IPS-18a (cell line): ENCODE results near the gene GRID1.

ENCODE experiments used
- H3K27ac ChIP-seq: one replicate; pipeline ENCODE4 v1.5.1; 2013; ENCODE audit warnings: low read length
- H3K27me3 ChIP-seq: one replicate; pipeline ENCODE4 v1.6.1; 2013; ENCODE audit warnings: mild to moderate bottlenecking, low read length; ENCODE audit not compliant: control insufficient read depth, insufficient read depth
- H3K36me3 ChIP-seq: one replicate; pipeline ENCODE4 v1.6.1; 2013; ENCODE audit warnings: low read depth, low read length; ENCODE audit not compliant: control insufficient read depth
- H3K4me1 ChIP-seq: one replicate; pipeline ENCODE4 v1.6.1; 2013; ENCODE audit warnings: low read depth, low read length; ENCODE audit not compliant: control insufficient read depth
- H3K4me3 ChIP-seq: one replicate; pipeline ENCODE4 v1.5.1; 2013; ENCODE audit warnings: low read length
- H3K9ac ChIP-seq: one replicate; pipeline ENCODE4 v1.6.1; 2013; ENCODE audit warnings: mild to moderate bottlenecking, low read length, moderate library complexity
- H3K9me3 ChIP-seq: one replicate; pipeline ENCODE4 v1.6.1; 2013; ENCODE audit warnings: low read depth, low read length; ENCODE audit not compliant: control insufficient read depth

The GRID1 gene

DNA sequence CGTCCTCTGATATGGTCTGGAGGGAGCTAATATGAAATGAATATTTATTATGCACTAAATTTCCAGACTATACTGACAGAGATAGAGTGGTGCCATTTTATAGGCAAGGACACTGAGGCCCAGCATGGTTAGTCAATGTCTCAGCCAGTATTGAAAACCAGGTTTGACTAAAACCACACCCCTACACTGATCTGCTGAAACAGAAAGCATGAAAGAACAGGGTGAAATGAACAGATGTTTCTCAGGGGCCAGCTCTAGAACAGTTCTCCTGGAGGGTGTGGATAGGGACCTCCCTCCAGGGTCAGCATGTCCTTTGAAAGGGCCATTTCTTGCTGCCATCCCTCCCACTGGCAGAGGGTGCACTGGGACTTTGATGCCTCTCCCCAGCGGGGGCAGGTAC, 700.5 kb downstream of the GRID1 start:
- H3K4me3 ChIP-seq, result no peak overlapping the region
- H3K9ac ChIP-seq, result no peak overlapping the region
- no peaks in the 10 kb centered on the region for H3K36me3 ChIP-seq
- peaks cover 17% of the 10 kb centered on the region for H3K4me1 ChIP-seq
- no peaks in the 10 kb centered on the region for H3K27me3 ChIP-seq
- no peak overlapping the region for H3K27ac ChIP-seq
- no peaks in the 10 kb centered on the region for H3K9me3 ChIP-seq

- Histone ChIP-seq H3K9me3 (no peaks in the 10 kb centered on the region), H3K27me3 (no peaks in the 10 kb centered on the region), H3K27ac (no peak overlapping the region), H3K4me3 (no peak overlapping the region), H3K9ac (no peak overlapping the region), H3K4me1 (peaks cover 17% of the 10 kb centered on the region), H3K36me3 (no peaks in the 10 kb centered on the region)
These were observed 700.9 kb downstream of the GRID1 start for GRCh38 chr10:85665681-85666080.

DNA sequence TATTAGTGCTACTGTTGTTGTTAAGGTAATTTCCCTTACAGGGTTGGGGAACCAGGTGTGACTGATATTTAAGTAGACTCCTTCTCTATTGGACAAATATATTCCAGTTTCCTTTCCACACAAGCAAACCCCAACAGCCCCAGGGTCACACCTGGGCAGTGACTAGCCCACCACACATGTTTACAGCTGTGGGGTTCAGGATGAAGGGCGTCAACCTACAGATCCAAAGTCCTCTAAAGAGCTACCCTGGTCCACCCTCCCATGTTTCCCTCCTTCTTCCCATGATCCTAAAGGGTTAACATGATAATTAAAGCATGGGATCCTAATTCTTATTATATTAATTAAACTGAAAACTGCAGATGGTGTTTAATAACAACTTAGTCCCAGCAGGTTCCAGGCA, 701.5 kb downstream of the GRID1 start:
- Histone ChIP-seq H3K9ac (no peak overlapping the region), H3K9me3 (no peaks in the 10 kb centered on the region), H3K36me3 (no peaks in the 10 kb centered on the region), H3K27ac (no peak overlapping the region), H3K4me3 (no peak overlapping the region), H3K4me1 (peaks cover 17% of the 10 kb centered on the region), H3K27me3 (no peaks in the 10 kb centered on the region)

GRCh38 chr10:85661123-85661522, 705.5 kb downstream of the GRID1 start:
- no peaks in the 10 kb centered on the region for H3K4me1 ChIP-seq
- H3K36me3 ChIP-seq, result no peaks in the 10 kb centered on the region
- H3K9me3 ChIP-seq, result no peaks in the 10 kb centered on the region
- H3K27ac ChIP-seq, result no peak overlapping the region
- H3K4me3 ChIP-seq, result no peak overlapping the region
- H3K9ac ChIP-seq, result no peak overlapping the region
- H3K27me3 ChIP-seq, result no peaks in the 10 kb centered on the region

DNA sequence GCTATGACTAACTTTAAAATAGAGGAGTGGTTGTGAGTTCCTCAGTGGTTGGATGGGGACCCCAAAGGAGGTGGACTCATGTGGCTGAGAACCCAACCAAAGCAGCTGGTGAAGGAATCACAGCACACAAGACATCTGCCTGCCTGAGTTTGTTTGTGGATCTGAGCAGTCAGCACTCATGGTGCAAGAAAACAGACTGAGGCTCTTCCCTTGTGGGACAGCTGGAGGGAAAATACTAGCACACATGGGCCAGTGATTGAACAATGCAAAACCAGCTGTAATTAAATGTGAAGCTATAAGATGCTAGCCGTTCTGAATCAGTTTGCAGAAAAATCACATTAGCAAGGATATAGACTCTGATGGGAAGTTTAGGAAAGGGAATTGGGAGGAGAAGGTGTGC, 707.3 kb downstream of the GRID1 start:
- H3K27ac ChIP-seq, result no peak overlapping the region
- no peaks in the 10 kb centered on the region for H3K27me3 ChIP-seq
- no peaks in the 10 kb centered on the region for H3K36me3 ChIP-seq
- H3K4me3 ChIP-seq, result no peak overlapping the region
- no peaks in the 10 kb centered on the region for H3K9me3 ChIP-seq
- H3K4me1 ChIP-seq, result no peaks in the 10 kb centered on the region
- H3K9ac ChIP-seq, result no peak overlapping the region

DNA sequence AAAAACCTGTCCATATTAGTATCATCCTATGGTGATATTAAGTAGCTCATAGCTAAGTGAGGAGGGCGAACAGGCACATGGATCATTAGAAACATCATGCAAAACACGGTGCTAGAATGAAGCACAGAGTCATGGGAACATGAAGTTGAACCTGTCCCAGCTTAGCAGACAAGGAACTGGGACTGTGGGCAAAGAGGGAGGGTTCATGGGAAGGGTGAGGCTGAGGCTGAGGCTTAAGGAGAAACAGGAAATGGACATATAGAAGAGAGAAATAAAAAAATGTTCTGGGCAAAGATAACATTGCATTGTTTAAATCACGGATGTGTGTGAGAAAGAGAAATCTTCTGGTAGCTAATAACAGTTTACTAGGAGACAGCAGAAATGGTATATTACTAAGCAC, 708.1 kb downstream of the GRID1 start:
- no peak overlapping the region for H3K9ac ChIP-seq
- no peaks in the 10 kb centered on the region for H3K27me3 ChIP-seq
- H3K36me3 ChIP-seq, result no peaks in the 10 kb centered on the region
- H3K4me3 ChIP-seq, result no peak overlapping the region
- H3K9me3 ChIP-seq, result no peaks in the 10 kb centered on the region
- no peaks in the 10 kb centered on the region for H3K4me1 ChIP-seq
- H3K27ac ChIP-seq, result no peak overlapping the region

- Histone ChIP-seq H3K9ac (no peak overlapping the region), H3K27ac (no peak overlapping the region), H3K4me3 (no peak overlapping the region), H3K36me3 (no peaks in the 10 kb centered on the region), H3K27me3 (no peaks in the 10 kb centered on the region), H3K4me1 (no peaks in the 10 kb centered on the region), H3K9me3 (no peaks in the 10 kb centered on the region)
These were observed 709.0 kb downstream of the GRID1 start for GRCh38 chr10:85657476-85658113.

DNA sequence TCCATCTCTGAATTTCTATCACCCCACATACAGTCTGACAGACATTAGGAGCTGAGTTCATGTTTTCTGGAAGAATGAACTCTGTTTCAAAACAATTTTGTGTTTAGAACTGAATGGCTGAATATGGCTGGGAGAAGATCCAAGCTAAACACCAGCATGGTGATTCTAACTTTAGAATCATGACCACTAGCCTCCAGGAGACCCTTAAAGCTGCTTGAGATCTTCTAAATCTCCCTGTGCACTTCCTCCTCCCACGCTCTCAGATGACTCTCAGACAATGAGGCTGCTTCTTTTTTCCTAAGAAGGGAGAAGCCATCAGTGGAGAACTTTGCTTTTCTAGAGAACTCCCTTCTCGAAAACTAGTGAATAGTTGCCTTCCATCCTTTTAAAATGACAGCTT, 711.2 kb downstream of the GRID1 start:
- Histone ChIP-seq H3K27me3 (no peaks in the 10 kb centered on the region), H3K27ac (no peak overlapping the region), H3K36me3 (no peaks in the 10 kb centered on the region), H3K9me3 (no peaks in the 10 kb centered on the region), H3K4me3 (no peak overlapping the region), H3K9ac (no peak overlapping the region), H3K4me1 (no peaks in the 10 kb centered on the region)

GRCh38 chr10:85651497-85651882, 715.1 kb downstream of the GRID1 start:
- H3K27me3 ChIP-seq, result no peaks in the 10 kb centered on the region
- no peak overlapping the region for H3K4me3 ChIP-seq
- peaks cover 4% of the 10 kb centered on the region for H3K4me1 ChIP-seq
- H3K9ac ChIP-seq, result no peak overlapping the region
- H3K9me3 ChIP-seq, result no peaks in the 10 kb centered on the region
- H3K36me3 ChIP-seq, result no peaks in the 10 kb centered on the region
- H3K27ac ChIP-seq, result no peak overlapping the region

- Histone ChIP-seq H3K4me3 (no peak overlapping the region), H3K27me3 (no peaks in the 10 kb centered on the region), H3K9ac (no peak overlapping the region), H3K4me1 (peaks cover 4% of the 10 kb centered on the region), H3K9me3 (no peaks in the 10 kb centered on the region), H3K36me3 (no peaks in the 10 kb centered on the region), H3K27ac (no peak overlapping the region)
These were observed 715.7 kb downstream of the GRID1 start for GRCh38 chr10:85650791-85651496.

GRCh38 chr10:85649461-85649860, 717.1 kb downstream of the GRID1 start:
- no peaks in the 10 kb centered on the region for H3K27me3 ChIP-seq
- H3K27ac ChIP-seq, result no peak overlapping the region
- no peak overlapping the region for H3K9ac ChIP-seq
- H3K36me3 ChIP-seq, result no peaks in the 10 kb centered on the region
- H3K4me3 ChIP-seq, result no peak overlapping the region
- H3K4me1 ChIP-seq, result peaks cover 4% of the 10 kb centered on the region
- no peaks in the 10 kb centered on the region for H3K9me3 ChIP-seq

DNA sequence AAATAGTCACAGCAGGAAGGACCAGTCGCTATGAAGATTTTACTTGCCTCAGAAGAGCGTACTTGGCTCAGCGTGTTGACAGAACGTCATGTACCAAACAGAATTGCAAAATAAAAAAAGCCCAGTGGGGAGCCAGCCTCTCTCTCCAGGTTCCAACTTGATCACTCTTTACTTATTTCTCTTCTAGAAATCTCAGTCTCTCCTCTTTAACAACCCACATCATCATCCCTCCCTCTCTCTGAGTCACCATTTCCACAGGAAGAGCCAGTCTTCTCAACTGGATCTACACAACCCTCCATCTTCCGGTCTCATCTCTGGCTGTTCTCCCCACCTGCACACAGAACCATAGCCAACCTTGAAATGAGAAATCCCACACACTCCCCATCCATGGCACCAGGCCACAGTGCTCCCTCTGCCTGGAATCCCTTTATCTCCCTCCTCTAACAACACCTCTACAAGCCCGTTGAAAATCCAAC, 718.3 kb downstream of the GRID1 start:
- H3K36me3 ChIP-seq, result no peaks in the 10 kb centered on the region
- no peak overlapping the region for H3K9ac ChIP-seq
- peaks cover 4% of the 10 kb centered on the region for H3K4me1 ChIP-seq

More for the DNA sequence above, 718.3 kb downstream of the GRID1 start:
- no peaks in the 10 kb centered on the region for H3K27me3 ChIP-seq
- H3K27ac ChIP-seq, result no peak overlapping the region
- H3K4me3 ChIP-seq, result no peak overlapping the region
- H3K9me3 ChIP-seq, result no peaks in the 10 kb centered on the region
